Stimulated activated naive CD8-positive, alpha-beta T cell treated with anti-CD3 and anti-CD28 coated beads, Interleukin-15, amount 100 ng/mL, for 72 hours (primary cell): ENCODE results near the gene IGF1R.
A peak's percentile ranks its signal among the peaks of the same experiment; 100 is the strongest.

ENCODE experiments used
- ATAC-seq: fragments of 150-1000 bp; cut with Tn5 transposase; 2 replicates; pipeline ENCODE4 v1.10.0; 2021; ENCODE audit warnings: mild to moderate bottlenecking, moderate library complexity
- DNase-seq, 2 donors: peaks; one replicate each; pipeline ENCODE4 v3.0.0; 2021 to 2022
- H3K27ac Mint-ChIP-seq, 2 donors: one replicate each; pipeline ENCODE4 v1.8.0; 2022; ENCODE audit warnings: mild to moderate bottlenecking in 2 of 2, mixed read lengths in 2 of 2, moderate library complexity in 2 of 2
- H3K27me3 Mint-ChIP-seq: one replicate; pipeline ENCODE4 v1.8.0; 2022; ENCODE audit warnings: mixed read lengths
- H3K4me1 Mint-ChIP-seq: one replicate; pipeline ENCODE4 v1.8.0; 2022; ENCODE audit warnings: mild to moderate bottlenecking, mixed read lengths
- H3K4me3 Mint-ChIP-seq, 2 donors: one replicate each; pipeline ENCODE4 v1.8.0; 2022; ENCODE audit warnings: mild to moderate bottlenecking in 2 of 2, mixed read lengths in 2 of 2, moderate library complexity in 1 of 2
- H3K9me3 Mint-ChIP-seq, 2 donors: one replicate each; pipeline ENCODE4 v1.8.0; 2022; ENCODE audit warnings: mixed read lengths in 2 of 2

Gene IGF1R

GRCh38 chr15:98787936-98788757 lies 139.8 kb downstream of the IGF1R start:
- H3K27ac Mint-ChIP-seq = peak overlapping the region in 1 of 2 donors; percentile 5
- DNase-seq (no peak), ATAC-seq (no peak)
- no peaks in the 10 kb centered on the region for H3K27me3 Mint-ChIP-seq
- no peaks in the 10 kb centered on the region for H3K9me3 Mint-ChIP-seq
- H3K4me1 Mint-ChIP-seq = peaks cover 80% of the 10 kb centered on the region
- no peak overlapping the region for H3K4me3 Mint-ChIP-seq

- no peaks in the 10 kb centered on the region for H3K27me3 Mint-ChIP-seq
- DNase-seq (no peak), ATAC-seq (no peak)
- peaks cover 82% of the 10 kb centered on the region for H3K4me1 Mint-ChIP-seq
- no peaks in the 10 kb centered on the region for H3K9me3 Mint-ChIP-seq
- no peak overlapping the region for H3K4me3 Mint-ChIP-seq
- H3K27ac Mint-ChIP-seq = no peak overlapping the region
Observed at GRCh38 chr15:98789020-98789419, 140.7 kb downstream of the IGF1R start.

- H3K4me1 Mint-ChIP-seq = peaks cover 90% of the 10 kb centered on the region
Observed at GRCh38 chr15:98790270-98790669, 141.9 kb downstream of the IGF1R start.

GRCh38 chr15:98791046-98791701 lies 142.8 kb downstream of the IGF1R start:
- ATAC-seq (no peak), DNase-seq (no peak)
- Mint-ChIP-seq H3K4me3 (peak overlapping the region in 1 of 2 donors; percentile 47), H3K4me1 (peaks cover 87% of the 10 kb centered on the region), H3K27me3 (no peaks in the 10 kb centered on the region), H3K27ac (peak overlapping the region; percentile 59), H3K9me3 (no peaks in the 10 kb centered on the region)

More at GRCh38 chr15:98790270-98790669, 141.9 kb downstream of the IGF1R start:
- no peaks in the 10 kb centered on the region for H3K27me3 Mint-ChIP-seq
- DNase-seq (no peak), ATAC-seq (no peak)
- no peak overlapping the region for H3K4me3 Mint-ChIP-seq
- peak overlapping the region in 1 of 2 donors; percentile 80 for H3K27ac Mint-ChIP-seq
- no peaks in the 10 kb centered on the region for H3K9me3 Mint-ChIP-seq

GRCh38 chr15:98792117-98792516 lies 143.8 kb downstream of the IGF1R start:
- Mint-ChIP-seq H3K9me3 (no peaks in the 10 kb centered on the region), H3K4me3 (no peak overlapping the region), H3K27me3 (no peaks in the 10 kb centered on the region), H3K4me1 (peaks cover 83% of the 10 kb centered on the region), H3K27ac (no peak overlapping the region)
- DNase-seq = no peak
- ATAC-seq = no peak

- peaks cover 80% of the 10 kb centered on the region for H3K4me1 Mint-ChIP-seq
- H3K4me3 Mint-ChIP-seq = no peak overlapping the region
- H3K27me3 Mint-ChIP-seq = no peaks in the 10 kb centered on the region
- DNase-seq (no peak), ATAC-seq (no peak)
- no peak overlapping the region for H3K27ac Mint-ChIP-seq
- no peaks in the 10 kb centered on the region for H3K9me3 Mint-ChIP-seq
Observed at GRCh38 chr15:98794211-98794610, 145.9 kb downstream of the IGF1R start.

- Mint-ChIP-seq H3K4me3 (no peak overlapping the region), H3K9me3 (no peaks in the 10 kb centered on the region), H3K27me3 (no peaks in the 10 kb centered on the region), H3K4me1 (peaks cover 81% of the 10 kb centered on the region), H3K27ac (no peak overlapping the region)
- DNase-seq (no peak), ATAC-seq (no peak)
Observed at GRCh38 chr15:98794748-98795147, 146.4 kb downstream of the IGF1R start.

- H3K9me3 Mint-ChIP-seq = no peaks in the 10 kb centered on the region
- no peaks in the 10 kb centered on the region for H3K27me3 Mint-ChIP-seq
- ATAC-seq (no peak), DNase-seq (no peak)
- no peak overlapping the region for H3K4me3 Mint-ChIP-seq
- H3K4me1 Mint-ChIP-seq = peaks cover 81% of the 10 kb centered on the region
- no peak overlapping the region for H3K27ac Mint-ChIP-seq
Observed at GRCh38 chr15:98795980-98796379, 147.6 kb downstream of the IGF1R start.

- H3K4me3 Mint-ChIP-seq = no peak overlapping the region
- H3K27me3 Mint-ChIP-seq = no peaks in the 10 kb centered on the region
- no peak overlapping the region for H3K27ac Mint-ChIP-seq
- H3K4me1 Mint-ChIP-seq = peaks cover 81% of the 10 kb centered on the region
- H3K9me3 Mint-ChIP-seq = no peaks in the 10 kb centered on the region
- ATAC-seq (no peak), DNase-seq (no peak)
Observed at GRCh38 chr15:98796685-98797357, 148.5 kb downstream of the IGF1R start.

GRCh38 chr15:98798375-98798893 lies 150.1 kb downstream of the IGF1R start:
- Mint-ChIP-seq H3K27ac (no peak overlapping the region), H3K4me1 (peaks cover 72% of the 10 kb centered on the region), H3K4me3 (no peak overlapping the region), H3K27me3 (no peaks in the 10 kb centered on the region), H3K9me3 (no peaks in the 10 kb centered on the region)
- ATAC-seq (no peak), DNase-seq (no peak)

- H3K4me3 Mint-ChIP-seq = no peak overlapping the region
- ATAC-seq (no peak), DNase-seq (no peak)
- H3K9me3 Mint-ChIP-seq = no peaks in the 10 kb centered on the region
- H3K27ac Mint-ChIP-seq = peak overlapping the region in 1 of 2 donors; percentile 72
- H3K27me3 Mint-ChIP-seq = no peaks in the 10 kb centered on the region
- peaks cover 65% of the 10 kb centered on the region for H3K4me1 Mint-ChIP-seq
Observed at GRCh38 chr15:98799461-98800390, 151.4 kb downstream of the IGF1R start.

GRCh38 chr15:98800437-98801233 lies 152.3 kb downstream of the IGF1R start:
- no peak for DNase-seq
- H3K4me3 Mint-ChIP-seq = peak overlapping the region; percentile 57 to 78
- H3K27ac Mint-ChIP-seq = peak overlapping the region in 1 of 2 donors; percentile 86
- H3K4me1 Mint-ChIP-seq = peaks cover 64% of the 10 kb centered on the region
- no peaks in the 10 kb centered on the region for H3K27me3 Mint-ChIP-seq
- H3K9me3 Mint-ChIP-seq = no peaks in the 10 kb centered on the region
- ATAC-seq = no peak

- peak overlapping the region; percentile 57 to 78 for H3K4me3 Mint-ChIP-seq
- DNase-seq (no peak), ATAC-seq (peak; percentile 77)
Observed at GRCh38 chr15:98801234-98801561, 152.9 kb downstream of the IGF1R start.

GRCh38 chr15:98802187-98802586 lies 153.8 kb downstream of the IGF1R start:
- Mint-ChIP-seq H3K4me3 (no peak overlapping the region), H3K4me1 (peaks cover 58% of the 10 kb centered on the region)

More at GRCh38 chr15:98801234-98801561, 152.9 kb downstream of the IGF1R start:
- H3K27ac Mint-ChIP-seq = peak overlapping the region in 1 of 2 donors; percentile 86
- peaks cover 63% of the 10 kb centered on the region for H3K4me1 Mint-ChIP-seq
- no peaks in the 10 kb centered on the region for H3K9me3 Mint-ChIP-seq
- no peaks in the 10 kb centered on the region for H3K27me3 Mint-ChIP-seq

More at GRCh38 chr15:98802187-98802586, 153.8 kb downstream of the IGF1R start:
- ATAC-seq (no peak), DNase-seq (no peak)
- Mint-ChIP-seq H3K27ac (peak overlapping the region in 1 of 2 donors; percentile 33), H3K27me3 (no peaks in the 10 kb centered on the region), H3K9me3 (no peaks in the 10 kb centered on the region)
